Keratinocyte (primary cell): ENCODE measurements around the gene TAX1BP3. TPM values are rescaled to one million over a fixed set of nuclear protein-coding genes. Genes with fewer than 3 reads are reported as not detected.

Source experiments
- DNase-seq: peaks from one replicate; pipeline ENCODE4 v3.0.0-alpha.2; 2011; ENCODE audit warnings: low read depth, missing footprints, low spot score
- FAIRE-seq: peaks from 2 replicates; lab custom pipeline; 2011; peaks lifted over from hg19 to GRCh38; lab: Jason Lieb, UNC
- H2AFZ ChIP-seq: 2 replicates; pipeline ENCODE4 v1.6.0; 2012; ENCODE audit warnings: low read length, control low read depth, inconsistent platforms; ENCODE audit not compliant: control insufficient read depth
- H3K27ac ChIP-seq: 2 replicates; pipeline ENCODE4 v1.5.1; 2011; ENCODE audit warnings: low read length; ENCODE audit not compliant: control insufficient read depth, insufficient read depth
- H3K27me3 ChIP-seq: 3 replicates; pipeline ENCODE4 v1.6.0; 2011; ENCODE audit warnings: low read length; ENCODE audit not compliant: control insufficient read depth, insufficient read depth; ENCODE audit errors: extremely low read depth
- H3K36me3 ChIP-seq, 2 experiments: 2 replicates in 1 of 2; 3 replicates in 1 of 2; pipeline ENCODE4 v1.5.1; 2011; ENCODE audit warnings: low read length in 2 of 2, mild to moderate bottlenecking in 1 of 2; ENCODE audit not compliant: control insufficient read depth in 2 of 2, insufficient read depth in 2 of 2; ENCODE audit errors: extremely low read depth in 1 of 2
- H3K4me1 ChIP-seq: 3 replicates; pipeline ENCODE4 v1.5.1; 2011; ENCODE audit warnings: low read length; ENCODE audit not compliant: control insufficient read depth, insufficient read depth; ENCODE audit errors: extremely low read depth
- H3K4me2 ChIP-seq: 3 replicates; pipeline ENCODE4 v1.6.0; 2011; ENCODE audit warnings: low read depth, low read length; ENCODE audit not compliant: control insufficient read depth, insufficient read depth; ENCODE audit errors: extremely low read depth
- H3K4me3 ChIP-seq, 3 experiments: fragments of 200-600 bp in 1 of 3; sonication (generic) in 1 of 3; 2 replicates in 2 of 3; 3 replicates in 1 of 3; pipeline ENCODE4 v1.5.1; 2011 to 2016; ENCODE audit warnings: low read length in 3 of 3, mild to moderate bottlenecking in 3 of 3, control low read depth in 2 of 3, inconsistent platforms in 1 of 3, low read depth in 1 of 3, mixed read lengths in 1 of 3, mixed run types in 1 of 3, moderate library complexity in 1 of 3; ENCODE audit not compliant: control insufficient read depth in 2 of 3, insufficient read depth in 2 of 3; ENCODE audit errors: extremely low read depth in 1 of 3
- H3K79me2 ChIP-seq: 2 replicates; pipeline ENCODE4 v1.6.0; 2012; ENCODE audit warnings: low read length; ENCODE audit not compliant: control insufficient read depth, insufficient read depth
- H3K9ac ChIP-seq: 3 replicates; pipeline ENCODE4 v1.6.0; 2011; ENCODE audit warnings: low read length; ENCODE audit not compliant: control insufficient read depth, insufficient read depth; ENCODE audit errors: extremely low read depth
- H3K9me1 ChIP-seq: 3 replicates; pipeline ENCODE4 v1.6.0; 2011; ENCODE audit warnings: low read length; ENCODE audit not compliant: control insufficient read depth, insufficient read depth; ENCODE audit errors: extremely low read depth
- H3K9me3 ChIP-seq: 2 replicates; pipeline ENCODE4 v1.5.1; 2012; ENCODE audit warnings: low read depth, low read length; ENCODE audit not compliant: control insufficient read depth
- H4K20me1 ChIP-seq: 3 replicates; pipeline ENCODE4 v1.6.0; 2011; ENCODE audit warnings: low read length; ENCODE audit not compliant: control insufficient read depth, insufficient read depth; ENCODE audit errors: extremely low read depth
- EZH2 ChIP-seq: IDR thresholded peaks from one replicate; pipeline ENCODE4 v1.6.1; 2012; ENCODE audit warnings: inconsistent platforms, mild to moderate bottlenecking, low read length, moderate library complexity
- dilution Hi-C: fragments of 300-500 bp; cut with MboI; formaldehyde crosslinking; loops from one replicate; pipeline ENCODE4 v1.7.0; 2020; ENCODE audit warnings: low sequenced_read_pairs; ENCODE audit not compliant: extremely low pct_ligation_motif_present
- polyA plus RNA-seq, 5 experiments: library from polyadenylated mRNA; depleted of rRNA in 3 of 5; stranded (reverse) in 3 of 5; stranded (forward) in 1 of 5; unstranded in 1 of 5; fragments of >200 nt; gene quantifications; 1 replicate in 1 of 5; 2 replicates in 3 of 5; 3 replicates in 1 of 5; pipeline versions ENCODE4 v1.2.1 to v1.2.3, GENCODE V29; 2011 to 2012; ENCODE audit warnings: missing spikeins in 2 of 5, low read depth in 1 of 5, low replicate concordance in 1 of 5
- TF ChIP-seq, protein P1 (sequence below), 3 experiments: IDR thresholded peaks in 1 of 3; conservative IDR thresholded peaks in 1 of 3; optimal IDR thresholded peaks in 1 of 3; 2 replicates in 2 of 3; 3 replicates in 1 of 3; pipeline versions ENCODE3 to v1.5.1; 2011; ENCODE audit warnings: low read length in 3 of 3, mild to moderate bottlenecking in 3 of 3, moderate library complexity in 2 of 3, control low read depth in 1 of 3, inconsistent platforms in 1 of 3; ENCODE audit not compliant: insufficient read depth in 2 of 3; ENCODE audit errors: extremely low read depth in 1 of 3

TAX1BP3 gene
- polyA plus RNA-seq, 1 donor (not counting 4 experiments of a cell fraction or from before 2014, with no cell fraction given): 126 TPM

DNA sequence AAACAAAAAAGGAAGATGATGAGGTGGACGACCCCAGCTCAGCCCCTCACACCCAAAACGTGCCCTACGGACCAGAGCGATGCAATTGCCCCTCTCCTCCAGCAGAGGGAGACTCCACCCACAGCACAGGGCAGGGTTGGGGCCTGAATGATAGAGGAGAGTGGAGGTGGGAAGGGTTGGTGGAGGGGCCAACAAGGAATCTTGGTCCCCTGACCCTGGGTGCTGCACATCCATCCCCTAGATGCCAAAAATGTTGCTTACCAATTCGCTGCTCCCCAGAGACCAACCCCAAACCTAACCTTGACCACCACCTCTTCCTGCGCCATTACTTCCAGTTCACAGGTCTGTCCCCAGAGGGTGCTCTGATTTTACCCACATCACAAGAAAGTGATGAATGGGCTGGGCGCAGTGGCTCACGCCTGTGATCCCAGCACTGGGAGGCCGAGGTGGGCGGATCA lies 14.7 kb upstream of the TAX1BP3 start:
- DNase-seq (no peak), FAIRE-seq (peak; percentile 71)
- H3K9me3 ChIP-seq: no peaks in the 10 kb centered on the region
- TF ChIP-seq EZH2: no peak
- TF ChIP-seq, protein P1, sequence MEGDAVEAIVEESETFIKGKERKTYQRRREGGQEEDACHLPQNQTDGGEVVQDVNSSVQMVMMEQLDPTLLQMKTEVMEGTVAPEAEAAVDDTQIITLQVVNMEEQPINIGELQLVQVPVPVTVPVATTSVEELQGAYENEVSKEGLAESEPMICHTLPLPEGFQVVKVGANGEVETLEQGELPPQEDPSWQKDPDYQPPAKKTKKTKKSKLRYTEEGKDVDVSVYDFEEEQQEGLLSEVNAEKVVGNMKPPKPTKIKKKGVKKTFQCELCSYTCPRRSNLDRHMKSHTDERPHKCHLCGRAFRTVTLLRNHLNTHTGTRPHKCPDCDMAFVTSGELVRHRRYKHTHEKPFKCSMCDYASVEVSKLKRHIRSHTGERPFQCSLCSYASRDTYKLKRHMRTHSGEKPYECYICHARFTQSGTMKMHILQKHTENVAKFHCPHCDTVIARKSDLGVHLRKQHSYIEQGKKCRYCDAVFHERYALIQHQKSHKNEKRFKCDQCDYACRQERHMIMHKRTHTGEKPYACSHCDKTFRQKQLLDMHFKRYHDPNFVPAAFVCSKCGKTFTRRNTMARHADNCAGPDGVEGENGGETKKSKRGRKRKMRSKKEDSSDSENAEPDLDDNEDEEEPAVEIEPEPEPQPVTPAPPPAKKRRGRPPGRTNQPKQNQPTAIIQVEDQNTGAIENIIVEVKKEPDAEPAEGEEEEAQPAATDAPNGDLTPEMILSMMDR (optimal IDR thresholded peaks at IDR 0.05 in 1 of 3, IDR thresholded peaks at IDR 0.05 in 1 of 3, conservative IDR thresholded peaks at IDR 0.05 in 1 of 3; ENCODE audit: extremely low read depth in 1 of 3, insufficient read depth in 2 of 3, low read length in 3 of 3): peak; percentile 95 to 98 (median 96)
- H3K4me1 ChIP-seq: no peaks in the 10 kb centered on the region
- dilution Hi-C loops: no loop called here
- H3K79me2 ChIP-seq: no peaks in the 10 kb centered on the region
- no peak overlapping the region for H2AFZ ChIP-seq
- no peaks in the 10 kb centered on the region for H3K36me3 ChIP-seq
- H3K4me3 ChIP-seq: no peak overlapping the region
- H3K27ac ChIP-seq: no peak overlapping the region
- H3K27me3 ChIP-seq: peaks cover 15% of the 10 kb centered on the region
- no peak overlapping the region for H3K4me2 ChIP-seq
- no peak overlapping the region for H3K9ac ChIP-seq
- H3K9me1 ChIP-seq: no peaks in the 10 kb centered on the region
- H4K20me1 ChIP-seq: no peaks in the 10 kb centered on the region

DNA sequence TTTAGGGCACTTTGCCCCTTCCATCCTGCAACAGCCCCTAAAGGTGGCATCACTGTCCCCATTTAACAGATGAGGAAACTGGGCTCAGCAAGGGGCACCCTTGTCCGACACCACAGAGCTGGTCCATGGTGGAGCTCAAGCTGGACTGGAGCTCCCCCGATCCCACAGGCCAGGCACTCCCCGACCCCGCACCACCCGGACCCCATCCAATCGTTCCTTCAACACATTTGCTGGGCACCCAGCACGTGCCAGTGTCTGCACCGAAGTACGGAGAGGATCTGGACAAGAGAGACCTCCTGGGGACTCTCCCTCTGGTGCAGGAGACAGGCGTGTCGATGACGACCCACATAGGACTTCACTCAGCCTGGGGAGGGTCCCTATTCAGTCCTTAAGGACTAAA lies 13.7 kb upstream of the TAX1BP3 start:
- H3K9me1 ChIP-seq: no peaks in the 10 kb centered on the region
- no peak overlapping the region for H3K4me3 ChIP-seq
- no peaks in the 10 kb centered on the region for H3K79me2 ChIP-seq
- no peaks in the 10 kb centered on the region for H3K36me3 ChIP-seq
- no peak overlapping the region for H3K4me2 ChIP-seq
- no peaks in the 10 kb centered on the region for H4K20me1 ChIP-seq
- DNase-seq: no peak
- peaks cover 15% of the 10 kb centered on the region for H3K27me3 ChIP-seq
- no peak overlapping the region for H2AFZ ChIP-seq
- H3K27ac ChIP-seq: no peak overlapping the region
- H3K9ac ChIP-seq: no peak overlapping the region
- no peak for TF ChIP-seq EZH2
- TF ChIP-seq, protein P1 (optimal IDR thresholded peaks at IDR 0.05 in 1 of 3, IDR thresholded peaks at IDR 0.05 in 1 of 3, conservative IDR thresholded peaks at IDR 0.05 in 1 of 3; ENCODE audit: extremely low read depth in 1 of 3, insufficient read depth in 2 of 3, low read length in 3 of 3): no peak
- FAIRE-seq: no peak
- H3K9me3 ChIP-seq: no peaks in the 10 kb centered on the region
- H3K4me1 ChIP-seq: no peaks in the 10 kb centered on the region
- dilution Hi-C loops: no loop called here
